GM18861 (cell line): ENCODE measurements around the gene SLC12A2.

Experiments
- ATAC-seq: cut with Tn5 transposase; IDR thresholded peaks from one replicate; pipeline ENCODE4 v1.9.1; 2021; ENCODE audit not compliant: unreplicated experiment

SLC12A2 gene

DNA sequence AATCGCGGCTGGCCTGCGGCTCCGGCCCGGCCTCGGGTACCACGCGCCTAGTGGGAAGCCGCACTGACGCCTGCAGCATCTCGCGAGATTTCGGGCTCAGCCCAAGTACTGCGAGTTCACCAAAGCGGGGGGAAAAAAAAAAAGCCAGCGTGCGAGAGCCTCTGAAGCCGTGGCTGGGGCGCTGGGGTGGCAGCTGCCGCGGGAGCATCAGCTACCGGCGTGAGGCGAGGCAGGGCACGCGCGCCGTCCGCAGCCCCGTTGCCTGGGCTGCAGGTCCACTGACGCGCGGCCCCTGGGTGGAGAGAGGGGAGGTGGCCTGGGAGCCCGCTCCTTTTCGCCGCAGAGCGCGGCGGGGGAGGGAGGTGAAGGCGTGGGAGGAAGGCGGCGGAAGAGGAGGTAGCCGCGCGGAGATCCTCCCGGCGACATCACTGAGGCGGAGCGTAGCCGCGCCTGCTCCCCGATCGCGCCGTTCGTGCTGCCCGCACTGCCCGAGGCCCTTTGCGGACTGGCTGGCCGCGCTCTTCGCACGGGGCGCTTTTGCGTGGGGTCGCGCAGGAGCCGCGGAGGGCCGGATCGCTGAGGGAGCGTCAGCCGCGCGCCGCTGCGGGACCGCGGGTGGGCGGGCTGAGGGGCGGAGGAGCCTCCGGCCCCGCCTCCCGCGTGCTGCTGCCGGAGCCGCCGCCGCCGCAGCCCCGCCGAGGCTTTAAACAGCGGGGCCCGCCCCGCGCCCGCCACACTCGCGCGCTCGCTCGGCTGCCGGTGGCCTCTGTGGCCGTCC is at the start of gene SLC12A2:
SLC12A2 (plus strand) TSS at position 734 of the 778 bp plus-strand sequence. CDS start 189 bp downstream, outside the sequence.
- peak; percentile 44 for ATAC-seq

DNA sequence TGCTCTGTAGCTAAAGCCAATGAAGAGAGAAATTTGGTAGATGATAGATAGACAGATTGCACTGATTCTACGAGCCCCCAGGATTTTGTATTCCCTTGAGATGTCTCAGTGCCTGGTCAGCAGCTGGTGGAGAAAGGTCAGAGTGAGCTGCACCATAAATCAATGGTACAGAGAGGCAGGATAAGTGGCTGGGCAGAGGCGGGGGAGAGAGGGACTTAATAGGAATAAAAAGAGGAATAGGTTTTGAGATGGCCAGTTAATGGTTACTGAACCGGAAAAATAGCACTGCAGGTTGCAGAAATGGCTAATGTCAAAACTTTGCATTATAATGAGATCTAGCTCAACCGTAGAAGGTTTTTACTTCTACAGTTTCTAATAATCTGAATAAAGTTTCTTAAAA is 47.9 kb upstream of the SLC12A2 start:
- ATAC-seq, result no peak

DNA sequence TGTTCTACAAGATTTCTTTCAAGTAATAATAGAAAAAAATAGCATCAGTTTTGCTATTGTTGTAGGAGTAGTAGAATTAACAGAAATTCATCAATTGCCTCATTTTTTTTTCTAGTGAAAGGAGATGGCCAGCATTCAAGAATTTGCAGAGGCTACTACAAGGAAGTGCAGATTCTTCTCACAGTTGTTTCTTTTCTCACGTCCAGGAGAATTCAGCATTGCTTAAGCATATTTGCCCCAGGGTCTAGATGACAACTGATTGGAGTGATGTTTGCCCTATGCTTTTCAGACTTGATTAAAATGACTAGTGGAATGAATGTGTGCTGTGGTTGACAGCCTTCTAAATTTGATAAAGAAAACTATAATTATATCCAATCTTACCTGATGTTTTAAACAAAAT is 46.6 kb upstream of the SLC12A2 start:
- ATAC-seq, result no peak

DNA sequence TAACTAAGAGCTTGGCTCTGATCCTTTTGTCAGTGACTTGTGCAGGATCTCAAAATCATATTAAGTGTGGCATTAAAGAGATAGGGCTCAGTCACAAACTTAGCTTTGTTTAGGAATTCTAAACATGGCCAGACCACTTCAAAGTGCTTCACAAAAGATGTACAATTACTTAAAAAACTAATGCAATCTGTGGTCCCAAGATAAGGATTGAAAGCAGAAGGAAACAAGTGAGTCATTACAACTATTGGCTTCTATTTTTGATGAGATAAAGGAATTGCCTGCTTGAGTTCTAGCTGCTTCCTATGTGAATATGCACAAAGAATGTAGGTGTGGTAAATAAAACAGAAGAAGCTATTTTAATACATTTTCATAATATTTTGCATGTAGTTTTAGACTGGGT is 44.9 kb upstream of the SLC12A2 start:
- ATAC-seq, result no peak

DNA sequence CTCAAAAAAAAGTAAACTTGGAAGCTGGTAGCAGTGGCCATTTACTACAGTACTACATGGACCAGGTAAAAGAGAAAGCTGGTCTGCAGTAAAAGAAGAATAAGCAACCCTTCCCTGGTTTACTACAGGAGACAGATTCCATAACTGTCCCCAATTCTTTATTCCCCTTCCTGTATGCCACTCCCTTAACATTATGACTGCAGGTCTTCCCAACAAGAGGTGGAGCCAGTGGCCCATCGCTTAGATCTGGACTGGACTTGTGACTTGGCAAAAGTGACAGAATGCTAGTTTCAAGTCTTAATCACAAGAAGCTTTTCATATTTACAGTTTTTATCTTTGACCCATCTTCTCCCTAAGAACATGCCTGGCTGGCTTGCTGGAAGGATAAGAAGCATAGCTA is 42.6 kb upstream of the SLC12A2 start:
- ATAC-seq, result no peak

DNA sequence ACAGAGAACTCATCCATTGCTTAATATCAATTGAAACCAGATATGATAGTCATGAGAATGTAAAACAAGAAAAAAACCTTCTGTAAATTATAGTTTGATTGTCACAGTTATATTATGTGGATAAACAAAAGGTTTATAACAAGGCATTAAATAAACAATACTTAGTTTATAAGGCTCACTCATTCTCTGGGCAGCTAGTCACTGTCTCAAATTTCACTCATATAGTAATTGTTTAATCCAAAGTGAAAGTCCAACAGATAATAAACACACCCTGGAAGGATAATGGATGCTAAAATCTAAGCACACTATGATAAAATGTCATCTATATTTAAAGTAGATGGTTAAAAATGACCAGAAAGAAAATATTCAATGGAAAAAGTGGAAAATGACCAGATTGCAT is 30.8 kb upstream of the SLC12A2 start:
- no peak for ATAC-seq

DNA sequence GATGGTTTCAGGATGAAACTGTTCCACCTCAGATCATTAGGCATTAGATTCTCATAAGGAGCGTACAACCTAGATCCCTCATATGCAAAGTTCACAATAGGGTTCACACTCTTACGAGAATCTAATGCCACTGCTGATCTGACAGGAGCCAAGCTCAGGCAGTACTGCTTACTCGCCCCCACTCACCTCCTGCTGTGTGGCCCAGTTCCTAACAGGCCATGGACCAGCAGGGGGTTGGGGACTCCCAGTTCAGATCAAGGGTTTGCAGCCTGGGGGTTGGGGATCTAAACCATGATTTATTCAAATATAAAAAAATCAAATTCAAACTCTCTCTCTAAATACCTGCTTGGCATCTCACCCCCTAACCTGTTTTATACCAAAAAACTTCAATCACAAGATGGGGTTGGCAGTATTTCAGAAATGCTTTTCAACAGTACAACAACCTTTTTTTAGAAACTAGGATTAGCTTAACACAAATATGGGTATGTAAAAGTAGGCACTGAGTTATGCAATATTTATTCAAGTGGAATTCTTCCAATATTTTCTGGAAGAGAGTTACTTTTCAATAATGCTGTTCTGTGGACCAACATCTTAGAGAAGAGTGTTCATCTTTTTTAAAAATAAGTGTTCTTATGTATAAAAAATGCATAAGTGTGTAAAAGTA is 30.1 kb upstream of the SLC12A2 start:
- ATAC-seq, result no peak

DNA sequence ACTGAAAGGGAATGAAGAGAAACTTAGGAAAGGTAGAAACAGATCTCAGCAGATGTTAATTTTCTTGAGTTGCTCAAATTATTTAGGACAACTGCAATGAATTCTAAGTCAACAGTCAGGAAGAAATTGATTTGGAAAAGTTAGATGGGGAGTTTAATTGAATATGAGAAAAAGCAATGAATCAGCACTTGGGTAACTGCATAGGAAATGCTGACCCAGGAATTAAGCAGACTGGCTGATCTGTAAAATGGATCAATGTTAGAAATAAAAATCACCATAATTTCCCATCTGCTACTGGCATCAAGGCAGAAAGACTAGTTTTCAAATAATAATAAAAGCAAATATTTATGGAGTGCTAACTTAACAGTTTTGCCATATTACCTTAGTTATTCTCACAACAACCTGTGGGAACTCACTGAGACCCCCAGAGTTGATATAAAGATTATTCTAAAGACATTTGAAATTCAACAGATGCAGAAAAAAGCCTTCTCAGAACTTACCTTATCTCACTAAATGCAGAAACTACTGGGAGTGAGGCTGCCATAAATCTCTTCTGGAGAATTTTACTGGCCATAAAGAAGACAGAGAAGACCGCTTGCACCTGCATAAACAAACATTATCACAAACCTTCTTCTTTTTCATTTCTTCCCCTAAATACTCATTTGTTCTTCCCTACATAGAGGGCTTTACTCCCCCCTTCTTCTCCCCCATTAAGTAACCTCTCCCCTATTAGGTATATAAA is 22.8 kb upstream of the SLC12A2 start:
- ATAC-seq, result no peak

DNA sequence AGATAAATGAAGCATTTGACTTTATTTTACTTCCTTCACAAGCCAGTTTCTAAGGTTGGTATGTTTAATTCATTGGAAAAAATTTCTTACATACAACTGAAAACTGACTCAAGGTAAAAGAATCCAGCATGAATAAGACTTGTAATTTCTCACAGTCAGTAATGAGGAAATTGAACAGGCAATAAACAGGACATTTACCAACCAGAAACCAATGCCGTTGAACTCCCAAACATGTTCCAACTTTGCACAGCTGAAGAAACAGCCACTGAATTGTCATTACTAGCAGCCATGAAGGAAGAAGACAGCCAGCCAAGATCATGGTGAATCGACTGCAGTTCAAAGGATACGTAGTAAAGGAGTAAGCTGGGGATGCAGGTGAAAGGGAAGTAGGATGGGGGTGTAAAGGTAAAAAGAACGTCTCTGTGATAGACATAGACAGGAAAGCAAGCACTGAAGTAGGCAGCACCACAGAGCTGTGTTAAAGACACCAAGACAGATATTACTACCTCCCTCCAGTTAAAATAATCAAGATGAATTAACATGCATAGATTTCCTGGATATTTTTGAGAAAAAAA is 21.3 kb upstream of the SLC12A2 start:
- ATAC-seq, result no peak

DNA sequence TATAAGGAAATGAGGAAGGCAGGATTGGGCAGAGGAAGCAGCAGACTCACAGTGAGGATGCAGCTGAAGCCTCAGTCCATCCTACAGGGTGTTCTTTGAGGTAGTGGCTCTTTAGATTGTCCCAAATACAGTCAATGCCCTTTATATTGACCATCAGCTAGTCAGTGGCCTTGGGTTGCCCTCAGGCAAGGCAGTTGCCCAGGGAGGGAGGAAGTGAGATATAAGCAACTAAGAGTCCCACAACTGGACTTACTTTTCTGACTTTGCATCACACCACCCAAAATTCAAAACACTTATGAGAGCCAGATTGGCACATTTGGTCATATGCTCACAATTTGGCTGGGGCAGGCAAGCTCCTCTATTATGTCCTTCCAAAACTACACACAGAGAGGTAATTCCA is 9.4 kb upstream of the SLC12A2 start:
- ATAC-seq, result no peak

DNA sequence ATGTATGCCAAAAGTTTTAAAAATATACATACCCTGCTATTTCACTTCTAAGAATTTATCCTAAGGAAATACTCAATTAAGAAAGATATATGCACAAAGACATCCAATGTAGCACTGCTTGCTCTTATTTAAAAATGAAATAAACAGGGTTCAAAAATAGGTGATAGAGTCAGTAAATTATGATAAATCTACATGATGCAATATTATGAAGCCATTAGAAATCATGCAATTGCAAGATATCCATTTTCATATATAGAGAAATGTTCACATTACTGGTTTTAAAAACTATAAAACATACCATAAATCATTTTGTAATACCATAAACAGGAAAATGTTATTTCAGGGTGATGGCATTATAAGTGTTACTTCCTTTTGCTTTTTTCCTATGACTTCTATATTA is 8.6 kb upstream of the SLC12A2 start:
- no peak for ATAC-seq

DNA sequence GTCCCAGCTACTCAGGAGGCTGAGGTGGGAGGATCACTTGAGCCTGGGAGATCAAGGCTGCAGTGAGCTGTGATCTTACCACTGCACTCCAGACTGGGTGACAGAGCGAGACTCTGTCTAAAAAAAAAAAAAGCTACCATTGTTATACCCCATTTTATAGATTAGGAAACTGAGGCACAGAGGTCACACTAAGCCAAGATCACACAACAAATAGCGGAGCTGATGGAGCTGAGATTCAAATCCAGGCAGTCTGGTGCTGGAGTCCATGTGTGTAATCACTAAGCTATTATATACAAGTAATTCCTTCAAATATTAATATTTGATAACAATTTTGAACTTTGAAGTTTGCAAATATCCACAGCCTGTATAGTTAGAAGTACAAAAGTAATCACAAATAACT is 6.0 kb upstream of the SLC12A2 start:
- ATAC-seq, result no peak

DNA sequence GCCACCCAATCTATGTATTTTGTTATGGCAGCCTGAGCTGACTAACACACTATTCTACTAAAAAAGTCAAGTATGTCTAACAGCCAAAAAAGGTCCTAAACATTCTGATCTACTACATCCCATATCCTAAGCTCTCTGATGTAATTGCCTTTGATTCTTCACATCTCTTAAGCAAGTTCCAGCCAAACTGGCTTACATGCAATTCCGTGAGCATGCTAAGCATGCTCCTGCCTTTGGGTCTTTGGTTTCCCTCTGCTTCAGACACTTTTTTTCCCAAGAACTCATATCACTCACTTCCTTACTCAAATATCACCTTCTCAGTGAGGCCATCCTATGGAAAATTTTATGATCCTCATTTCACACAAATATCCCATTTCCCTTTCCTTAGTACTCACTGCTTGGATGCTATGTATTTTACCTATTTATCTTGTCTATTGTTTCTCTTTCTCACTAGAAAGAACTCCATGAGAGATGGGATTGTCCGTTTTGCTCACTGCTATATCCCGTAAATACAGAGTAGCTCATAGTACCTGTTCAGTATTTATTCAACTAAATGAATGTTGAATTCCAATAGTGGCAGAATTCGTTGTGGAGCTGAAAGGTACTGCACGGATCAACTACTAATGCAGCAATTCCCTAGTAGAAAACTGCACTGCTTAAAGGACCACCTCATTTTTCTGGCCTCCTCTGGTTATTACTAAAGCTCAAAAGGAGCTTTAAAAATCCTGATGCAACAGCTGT is 2.3 kb upstream of the SLC12A2 start:
- no peak for ATAC-seq

DNA sequence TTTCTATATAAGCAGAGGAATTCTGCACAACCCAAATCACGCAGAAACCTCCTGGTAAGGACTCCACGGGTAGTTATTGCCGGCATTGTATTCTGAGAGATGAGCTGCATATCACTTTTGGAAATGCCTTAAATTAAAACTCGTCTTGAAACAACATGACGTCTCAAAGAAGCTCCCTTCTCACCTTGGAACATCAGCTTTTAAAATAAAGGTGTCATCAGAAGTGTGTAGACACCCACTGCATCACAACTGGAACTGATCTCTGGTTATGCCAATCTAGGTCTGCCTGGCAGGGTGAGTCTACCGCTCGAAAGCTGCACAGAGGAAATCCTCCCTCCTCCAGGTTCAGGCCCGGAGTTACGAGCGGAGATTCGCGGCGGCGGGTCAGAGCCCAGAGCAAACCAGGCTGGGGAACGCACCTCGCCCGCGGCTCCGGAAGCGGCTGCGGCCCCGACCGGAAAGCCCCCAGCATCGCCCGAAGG is 974 bp upstream of the SLC12A2 start:
- ATAC-seq, result no peak

DNA sequence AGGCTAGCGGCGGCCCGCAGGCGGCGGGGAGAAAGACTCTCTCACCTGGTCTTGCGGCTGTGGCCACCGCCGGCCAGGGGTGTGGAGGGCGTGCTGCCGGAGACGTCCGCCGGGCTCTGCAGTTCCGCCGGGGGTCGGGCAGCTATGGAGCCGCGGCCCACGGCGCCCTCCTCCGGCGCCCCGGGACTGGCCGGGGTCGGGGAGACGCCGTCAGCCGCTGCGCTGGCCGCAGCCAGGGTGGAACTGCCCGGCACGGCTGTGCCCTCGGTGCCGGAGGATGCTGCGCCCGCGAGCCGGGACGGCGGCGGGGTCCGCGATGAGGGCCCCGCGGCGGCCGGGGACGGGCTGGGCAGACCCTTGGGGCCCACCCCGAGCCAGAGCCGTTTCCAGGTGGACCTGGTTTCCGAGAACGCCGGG is 253 bp downstream of the SLC12A2 start:
- ATAC-seq, result peak; percentile 27

DNA sequence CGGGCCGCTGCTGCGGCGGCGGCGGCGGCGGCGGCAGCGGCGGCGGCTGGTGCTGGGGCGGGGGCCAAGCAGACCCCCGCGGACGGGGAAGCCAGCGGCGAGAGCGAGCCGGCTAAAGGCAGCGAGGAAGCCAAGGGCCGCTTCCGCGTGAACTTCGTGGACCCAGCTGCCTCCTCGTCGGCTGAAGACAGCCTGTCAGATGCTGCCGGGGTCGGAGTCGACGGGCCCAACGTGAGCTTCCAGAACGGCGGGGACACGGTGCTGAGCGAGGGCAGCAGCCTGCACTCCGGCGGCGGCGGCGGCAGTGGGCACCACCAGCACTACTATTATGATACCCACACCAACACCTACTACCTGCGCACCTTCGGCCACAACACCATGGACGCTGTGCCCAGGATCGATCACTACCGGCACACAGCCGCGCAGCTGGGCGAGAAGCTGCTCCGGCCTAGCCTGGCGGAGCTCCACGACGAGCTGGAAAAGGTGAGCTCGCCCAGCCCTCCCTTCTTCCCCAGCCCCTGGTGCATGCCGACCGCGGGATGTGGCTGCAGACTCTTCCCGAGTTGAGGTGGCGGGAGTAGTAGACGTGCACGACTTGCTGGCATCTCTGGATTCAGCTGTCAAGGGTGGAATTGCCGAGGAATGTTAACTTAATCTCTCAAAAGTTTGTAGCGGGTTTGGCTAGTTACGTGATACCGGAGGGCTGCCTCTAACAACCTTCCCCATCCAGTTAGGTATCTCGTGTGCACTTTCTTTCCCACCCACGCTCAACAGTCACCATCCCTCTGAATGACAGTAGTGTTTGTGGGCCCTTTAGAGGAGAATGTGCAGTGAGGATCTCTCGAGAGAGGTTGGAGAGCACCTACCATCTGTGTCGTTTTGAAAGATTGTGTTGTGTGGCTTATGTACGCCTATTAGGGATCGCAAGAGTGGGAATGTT is 932 bp downstream of the SLC12A2 start:
- ATAC-seq, result peak; percentile 13

DNA sequence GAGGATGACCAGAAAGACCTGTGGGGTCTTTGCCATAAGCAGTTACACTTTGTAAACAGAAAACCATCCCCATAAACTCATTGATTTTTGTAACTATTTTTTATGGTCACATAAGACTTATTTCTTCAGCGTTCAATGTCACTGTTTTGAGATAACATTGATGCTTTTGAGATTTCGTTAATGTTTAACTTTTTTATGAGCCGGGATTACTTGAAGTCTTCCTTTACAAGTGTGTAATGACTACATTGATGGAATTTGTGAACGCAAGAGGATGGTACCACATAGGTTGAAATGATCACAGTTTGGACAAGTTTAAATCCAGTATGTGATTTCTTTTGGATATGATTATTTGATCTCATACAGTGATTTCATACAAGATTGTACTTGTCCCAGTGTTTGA is 1.8 kb downstream of the SLC12A2 start:
- no peak for ATAC-seq

DNA sequence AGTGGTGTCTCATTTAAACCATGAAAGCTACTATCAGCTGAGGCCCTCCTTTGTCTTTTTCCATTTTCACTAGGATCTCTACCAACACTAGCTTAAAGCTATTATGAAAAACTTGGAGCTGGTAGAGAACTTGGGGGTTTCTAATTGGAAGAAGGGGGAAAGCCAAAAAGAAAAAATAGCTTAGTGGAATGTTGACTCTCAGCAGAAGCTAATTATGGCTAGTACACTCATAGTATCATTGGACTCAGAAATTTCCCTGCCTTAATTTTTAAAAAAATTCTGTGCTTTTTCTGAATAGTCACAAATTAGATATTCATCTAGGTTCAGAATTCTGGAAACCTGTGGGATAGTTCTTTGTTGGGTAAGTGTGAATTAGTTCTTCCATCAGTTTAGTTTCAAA is 8.0 kb downstream of the SLC12A2 start:
- ATAC-seq, result no peak

DNA sequence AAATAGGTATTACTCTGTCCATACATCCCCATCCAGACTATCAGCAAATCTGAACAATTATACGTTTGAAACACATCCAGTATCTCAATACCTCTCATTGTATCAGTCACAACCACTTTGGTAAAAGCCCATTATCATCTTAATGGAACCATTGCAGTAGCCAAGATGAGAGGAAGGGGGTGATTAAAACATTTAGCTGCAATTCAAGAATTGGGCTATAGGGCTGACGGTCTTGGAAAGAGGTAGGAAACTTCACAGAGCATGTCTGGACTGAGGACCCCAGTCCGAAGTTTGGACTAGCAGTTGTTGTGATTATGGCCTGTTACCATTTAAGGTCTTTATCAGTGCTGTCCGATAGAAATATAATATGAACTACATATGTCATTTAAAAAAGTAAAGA is 8.6 kb downstream of the SLC12A2 start:
- no peak for ATAC-seq

DNA sequence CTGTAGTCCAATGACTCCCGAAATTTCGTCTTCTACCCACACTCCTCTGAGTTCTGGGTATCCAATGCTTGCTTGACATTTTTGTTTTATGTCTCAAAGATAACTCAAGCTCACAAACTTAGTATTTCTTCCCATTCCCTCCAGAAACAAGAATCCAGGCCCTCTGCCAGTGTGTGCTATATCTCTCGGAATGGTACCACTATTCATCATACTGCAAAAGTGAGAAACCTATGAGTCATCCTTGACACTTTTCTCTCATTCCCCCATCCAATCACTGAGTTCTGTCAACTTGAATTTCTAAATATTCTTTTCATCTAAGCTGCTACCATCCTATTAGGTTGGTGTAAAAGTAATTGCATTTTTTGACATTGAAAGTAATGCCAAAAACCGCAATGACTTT is 9.8 kb downstream of the SLC12A2 start:
- no peak for ATAC-seq
